T-cell (primary cell): ENCODE measurements around the gene MTURN. TPM values are rescaled to one million over a fixed set of nuclear protein-coding genes. Genes with fewer than 3 reads are reported as not detected.

Experiments used
- ATAC-seq, 4 experiments: fragments of 200-7000 bp in 3 of 4; fragments of 150-1000 bp in 1 of 4; cut with Tn5 transposase; replicated peaks in 1 of 4; 1 replicate in 3 of 4; 2 replicates in 1 of 4; pipeline ENCODE4 v1.10.0; 2021; ENCODE audit warnings: moderate library complexity in 3 of 4, mild to moderate bottlenecking in 2 of 4, moderate number of reproducible peaks in 1 of 4
- CTCF ChIA-PET, 2 donors: fragments of 300-600 bp; sonication (Branson Sonifier 250); formaldehyde crosslinking; loops; one replicate each; lab custom pipeline; 2022; ENCODE audit warnings: antibody characterized with exemption in 2 of 2; lab: Charles Lee
- POLR2A ChIA-PET, 2 donors: fragments of 300-600 bp; sonication (Branson Sonifier 250); formaldehyde crosslinking; loops; one replicate each; lab custom pipeline; 2022; ENCODE audit warnings: antibody characterized with exemption in 2 of 2; lab: Charles Lee
- DNase-seq, 35 experiments: peaks; one replicate each; pipeline versions ENCODE4 v3.0.0 to v3.0.0-alpha.2; 2013 to 2023
- H3K27ac ChIP-seq: one replicate; pipeline ENCODE4 v1.5.1; 2013; ENCODE audit warnings: low read length
- H3K27me3 ChIP-seq, 2 experiments: replicated peaks in 1 of 2; 1 replicate in 1 of 2; 2 replicates in 1 of 2; pipeline versions ENCODE4 v1.6.1 to v1.7.0; 2013; ENCODE audit warnings: low read length in 1 of 2, mixed read lengths in 1 of 2; ENCODE audit not compliant: control insufficient read depth in 2 of 2, insufficient read depth in 2 of 2; ENCODE audit errors: extremely low read depth in 1 of 2
- H3K36me3 ChIP-seq, 2 donors: 1 replicate in 1 of 2; 2 replicates in 1 of 2; pipeline versions ENCODE4 v1.6.1 to v1.7.0; 2013; ENCODE audit warnings: low read length in 1 of 2; ENCODE audit not compliant: control insufficient read depth in 2 of 2, insufficient read depth in 1 of 2; ENCODE audit errors: extremely low read depth in 1 of 2
- H3K4me1 ChIP-seq, 2 experiments: 1 replicate in 1 of 2; 2 replicates in 1 of 2; pipeline versions ENCODE4 v1.6.1 to v1.7.0; 2013; ENCODE audit warnings: low read length in 2 of 2, mixed read lengths in 1 of 2; ENCODE audit not compliant: insufficient read depth in 2 of 2, control insufficient read depth in 1 of 2; ENCODE audit errors: extremely low read depth in 1 of 2
- H3K4me3 ChIP-seq, 2 donors: 1 replicate in 1 of 2; 2 replicates in 1 of 2; pipeline versions ENCODE4 v1.5.1 to v1.7.0; 2013; ENCODE audit warnings: mild to moderate bottlenecking in 2 of 2, low read length in 1 of 2, moderate library complexity in 1 of 2; ENCODE audit not compliant: control insufficient read depth in 1 of 2; ENCODE audit errors: extremely low read depth in 1 of 2
- H3K9me3 ChIP-seq: 2 replicates; pipeline ENCODE4 v1.7.0; 2013
- H3K27ac Mint-ChIP-seq, 2 donors: one replicate each; pipeline ENCODE4 v1.8.0; 2020 to 2021; ENCODE audit warnings: mild to moderate bottlenecking in 2 of 2, mixed read lengths in 2 of 2
- H3K27me3 Mint-ChIP-seq, 2 donors: one replicate each; pipeline ENCODE4 v1.8.0; 2021 to 2022; ENCODE audit warnings: mixed read lengths in 2 of 2
- H3K36me3 Mint-ChIP-seq: one replicate; pipeline ENCODE4 v1.8.0; 2021; ENCODE audit warnings: mixed read lengths
- H3K4me1 Mint-ChIP-seq, 3 donors: one replicate each; pipeline ENCODE4 v1.8.0; 2020 to 2022; ENCODE audit warnings: mixed read lengths in 3 of 3, mild to moderate bottlenecking in 1 of 3
- H3K4me3 Mint-ChIP-seq, 3 donors: one replicate each; pipeline ENCODE4 v1.8.0; 2020 to 2022; ENCODE audit warnings: mild to moderate bottlenecking in 3 of 3, mixed read lengths in 3 of 3, moderate library complexity in 3 of 3
- H3K9me3 Mint-ChIP-seq, 3 donors: one replicate each; pipeline ENCODE4 v1.8.0; 2020 to 2022; ENCODE audit warnings: mixed read lengths in 3 of 3
- WGBS: methylation state at CpG from one replicate; pipeline ENCODE4 v1.1.5; 2013; ENCODE audit warnings: missing lambda C conversion rate; ENCODE audit not compliant: insufficient coverage; 5-methylcytosine and 5-hydroxymethylcytosine counted together
- total RNA-seq, 35 experiments: library from RNA in 6 of 35; stranded (reverse) in 6 of 35; fragments of 120-200 nt in 1 of 35; gene quantifications; one replicate each; pipeline versions ENCODE4 v1.2.1 to v1.2.4 and lab custom pipeline; 2013 to 2026

Gene MTURN
- total RNA-seq, 5 donors from 2014 or later (not counting 1 experiment from before 2014, with no cell fraction given): 17.3 to 26.3 (median 22.8) TPM

GRCh38 chr7:30133736-30134610 is 813 bp upstream of the MTURN start:
- Histone ChIP-seq H3K4me3 (peak overlapping the region; percentile 1 to 54), H3K27ac (peak overlapping the region; percentile 41), H3K9me3 (no peaks in the 10 kb centered on the region), H3K27me3 (no peaks in the 10 kb centered on the region), H3K4me1 (peaks cover 0 to 19% of the 10 kb centered on the region in 2 experiments), H3K36me3 (no peaks in the 10 kb centered on the region)
- WGBS: 30% methylated on average over 8 of the region's 13 CpGs
- Mint-ChIP-seq H3K27me3 (peaks cover 2 to 6% of the 10 kb centered on the region in 2 donors), H3K9me3 (no peaks in the 10 kb centered on the region), H3K4me1 (peaks cover 11 to 19% (median 15%) of the 10 kb centered on the region in 3 donors), H3K36me3 (peaks cover 6% of the 10 kb centered on the region), H3K27ac (peak overlapping the region; percentile 58 to 70), H3K4me3 (peak overlapping the region; percentile 79 to 88 (median 81))
- ChIA-PET CTCF (interaction anchor here in 1 of 2 donors (0.5 kb wide), 1 partner anchor 45 kb away, joined by 4 read pairs; no protein-coding TSS in a partner anchor), POLR2A (interaction anchor here in 1 of 2 donors (1.0 to 1.5 kb wide), 2 partner anchors 107 to 189 kb away, joined by 3 to 11 read pairs; no protein-coding TSS in a partner anchor)
- DNase-seq: no peak
- ATAC-seq: no peak

GRCh38 chr7:30135301-30136116 is 723 bp downstream of the MTURN start:
- Mint-ChIP-seq H3K9me3 (no peaks in the 10 kb centered on the region), H3K27ac (peak overlapping the region; percentile 68 to 79), H3K4me3 (peak overlapping the region; percentile 86 to 92 (median 88)), H3K36me3 (no peaks in the 10 kb centered on the region), H3K4me1 (peaks cover 11 to 19% (median 17%) of the 10 kb centered on the region in 3 donors), H3K27me3 (peaks cover 2 to 6% of the 10 kb centered on the region in 2 donors)
- Histone ChIP-seq H3K36me3 (peaks cover 0 to 2% of the 10 kb centered on the region in 2 donors), H3K27me3 (no peaks in the 10 kb centered on the region), H3K4me1 (peaks cover 0 to 19% of the 10 kb centered on the region in 2 experiments), H3K9me3 (no peaks in the 10 kb centered on the region), H3K4me3 (peak overlapping the region; percentile 86 to 92), H3K27ac (no peak overlapping the region)
- ATAC-seq: peak; percentile 24 to 60 (median 42)
- under 1% methylated on average over 91 of the region's 93 CpGs for WGBS
- ChIA-PET POLR2A (interaction anchor here (0.6 to 1.5 kb wide), 4 partner anchors 12 to 210 kb away, joined by 3 to 11 read pairs (median 4); no protein-coding TSS in a partner anchor), CTCF (interaction anchor here in 1 of 2 donors (0.8 kb wide), 1 partner anchor 9 kb away, joined by 3 read pairs; no protein-coding TSS in a partner anchor)
- DNase-seq: peak in 34 of 35 experiments; percentile 22 to 66 (median 48)

- H3K4me1 Mint-ChIP-seq: peaks cover 15 to 19% (median 17%) of the 10 kb centered on the region in 3 donors
- no peaks in the 10 kb centered on the region for H3K9me3 Mint-ChIP-seq
- H3K36me3 Mint-ChIP-seq: no peaks in the 10 kb centered on the region
- WGBS: 50% methylated on average over 26 of the region's 36 CpGs
- no peak overlapping the region for H3K27ac Mint-ChIP-seq
- peak overlapping the region; percentile 86 to 92 for H3K4me3 ChIP-seq
- H3K27me3 Mint-ChIP-seq: peaks cover 0 to 2% of the 10 kb centered on the region in 2 donors
- POLR2A ChIA-PET: interaction anchor here (0.6 to 0.9 kb wide), 3 partner anchors 11 to 109 kb away, joined by 3 to 4 read pairs (median 3); no protein-coding TSS in a partner anchor
- H3K27me3 ChIP-seq: no peaks in the 10 kb centered on the region
- peak overlapping the region; percentile 86 to 92 (median 86) for H3K4me3 Mint-ChIP-seq
- CTCF ChIA-PET: no interaction called here
- peaks cover 0 to 2% of the 10 kb centered on the region in 2 donors for H3K36me3 ChIP-seq
- H3K9me3 ChIP-seq: no peaks in the 10 kb centered on the region
- no peak overlapping the region for H3K27ac ChIP-seq
- ATAC-seq (no peak), DNase-seq (no peak)
- peaks cover 0 to 19% of the 10 kb centered on the region in 2 experiments for H3K4me1 ChIP-seq
These were observed 1.4 kb downstream of the MTURN start for GRCh38 chr7:30136117-30136731.

GRCh38 chr7:30136743-30137485 is 2.1 kb downstream of the MTURN start:
- Histone ChIP-seq H3K9me3 (no peaks in the 10 kb centered on the region), H3K36me3 (peaks cover 0 to 2% of the 10 kb centered on the region in 2 donors), H3K27ac (no peak overlapping the region), H3K4me3 (no peak overlapping the region), H3K27me3 (no peaks in the 10 kb centered on the region), H3K4me1 (peaks cover 0 to 19% of the 10 kb centered on the region in 2 experiments)
- DNase-seq (no peak), ATAC-seq (no peak)
- Mint-ChIP-seq H3K27ac (peak overlapping the region in 1 of 2 donors; percentile 52), H3K4me3 (peak overlapping the region; percentile 86 to 92 (median 86)), H3K36me3 (no peaks in the 10 kb centered on the region), H3K27me3 (peaks cover 0 to 2% of the 10 kb centered on the region in 2 donors), H3K9me3 (no peaks in the 10 kb centered on the region), H3K4me1 (peaks cover 15 to 19% (median 17%) of the 10 kb centered on the region in 3 donors)
- CTCF ChIA-PET: no interaction called here
- WGBS: no CpG with 5 or more reads among the region's 7 CpGs
- POLR2A ChIA-PET: interaction anchor here (0.5 to 0.8 kb wide), 3 partner anchors 16 to 49 kb away, joined by 3 to 4 read pairs (median 4); no protein-coding TSS in a partner anchor

- Mint-ChIP-seq H3K9me3 (no peaks in the 10 kb centered on the region), H3K4me1 (peaks cover 6 to 33% (median 19%) of the 10 kb centered on the region in 3 donors), H3K4me3 (no peak overlapping the region), H3K27me3 (no peaks in the 10 kb centered on the region), H3K36me3 (no peaks in the 10 kb centered on the region), H3K27ac (no peak overlapping the region)
- Histone ChIP-seq H3K4me3 (no peak overlapping the region), H3K4me1 (peaks cover 0 to 13% of the 10 kb centered on the region in 2 experiments), H3K27ac (no peak overlapping the region), H3K36me3 (peaks cover 0 to 2% of the 10 kb centered on the region in 2 donors), H3K27me3 (no peaks in the 10 kb centered on the region), H3K9me3 (no peaks in the 10 kb centered on the region)
- no peak for ATAC-seq
- WGBS: 61% methylated on average over 2 of the region's 4 CpGs
- DNase-seq: no peak
- ChIA-PET CTCF (no interaction called here), POLR2A (no interaction called here)
These were observed 5.1 kb downstream of the MTURN start for GRCh38 chr7:30139836-30140384.
